HG03469 (cell line): ENCODE data around the gene RGL1.

Source experiments
- ATAC-seq: cut with Tn5 transposase; IDR thresholded peaks from one replicate; pipeline ENCODE4 v1.9.1; 2021; ENCODE audit warnings: mild to moderate bottlenecking, moderate library complexity, moderate number of reproducible peaks; ENCODE audit not compliant: unreplicated experiment

Gene RGL1

DNA sequence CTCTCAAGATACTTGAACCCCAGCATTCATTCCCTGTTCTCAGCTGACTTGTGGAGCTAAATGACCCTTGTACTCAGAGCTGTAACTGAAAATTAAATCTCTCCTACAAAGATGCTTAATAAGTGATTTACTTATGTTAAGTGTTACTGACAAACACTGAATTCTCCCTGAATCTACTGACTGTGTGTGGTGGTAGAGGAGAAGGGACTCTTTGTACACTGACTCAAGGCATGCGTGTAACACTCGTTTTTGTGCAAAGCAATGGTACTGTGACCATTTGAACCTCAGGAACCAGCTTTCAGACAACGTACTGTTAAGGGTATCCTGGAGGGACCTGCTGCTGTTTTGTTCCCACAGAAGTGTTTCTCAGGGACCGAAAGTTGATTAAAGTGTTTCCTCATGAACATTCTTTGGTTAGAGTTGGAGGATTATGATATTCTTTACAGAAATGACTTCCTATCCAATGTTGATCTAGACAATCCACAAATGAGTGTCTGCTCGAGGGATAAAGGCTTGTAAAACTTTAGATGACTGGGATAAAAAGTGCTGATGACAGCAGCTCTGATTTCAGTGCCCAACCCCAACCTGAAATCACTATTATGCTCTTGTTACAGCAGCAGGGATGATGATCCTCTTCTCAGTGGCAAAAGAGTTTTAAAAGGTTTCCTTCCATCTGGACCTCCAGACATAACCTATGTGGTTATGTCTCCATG, 12.8 kb downstream of the RGL1 start:
- ATAC-seq, result no peak

DNA sequence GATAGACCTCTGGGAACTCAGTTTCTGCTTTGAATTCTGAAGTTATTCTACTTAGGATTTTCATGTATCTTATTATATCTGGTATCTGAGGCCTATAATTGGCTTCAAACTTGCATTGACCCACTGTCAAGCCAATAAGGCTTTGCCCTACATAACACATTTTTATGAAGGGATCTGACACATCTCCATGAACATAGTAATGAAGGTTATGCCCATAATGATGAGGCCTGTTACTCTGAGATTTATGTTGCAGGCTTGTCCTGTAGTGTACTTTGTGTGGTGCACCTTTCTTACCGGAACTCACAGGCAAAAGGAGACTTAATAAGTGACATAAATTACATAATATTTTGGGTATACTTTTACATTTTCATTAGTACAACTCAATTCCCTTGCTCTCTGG, 14.1 kb downstream of the RGL1 start:
- ATAC-seq, result no peak

DNA sequence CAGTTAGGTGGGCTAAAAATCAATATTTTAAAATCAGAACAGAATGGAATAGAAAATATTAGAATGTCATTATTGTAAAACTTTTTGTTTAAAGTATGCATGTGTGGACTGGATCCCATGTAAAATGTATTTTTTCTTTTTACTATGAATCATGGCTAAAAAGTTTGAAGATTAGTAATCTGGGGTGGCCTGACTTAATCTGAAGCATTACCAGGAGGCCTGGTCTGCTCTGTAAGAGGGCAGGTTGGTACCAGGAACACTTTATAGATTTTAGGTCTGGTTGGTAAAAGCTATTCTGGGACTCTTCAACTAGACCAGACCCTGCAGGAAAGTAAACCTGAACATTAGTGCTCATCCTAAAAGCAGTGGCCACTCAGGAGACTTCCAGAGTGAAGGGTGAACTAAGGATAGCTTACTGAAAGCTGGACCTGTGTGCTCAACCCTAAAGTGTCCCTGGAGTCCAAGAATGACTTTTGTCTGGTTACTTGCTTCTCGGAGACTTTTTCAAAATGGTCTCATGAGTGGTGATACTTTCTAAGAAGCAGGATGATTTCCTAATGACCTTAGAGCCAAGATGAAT, 16.5 kb downstream of the RGL1 start:
- ATAC-seq, result no peak

DNA sequence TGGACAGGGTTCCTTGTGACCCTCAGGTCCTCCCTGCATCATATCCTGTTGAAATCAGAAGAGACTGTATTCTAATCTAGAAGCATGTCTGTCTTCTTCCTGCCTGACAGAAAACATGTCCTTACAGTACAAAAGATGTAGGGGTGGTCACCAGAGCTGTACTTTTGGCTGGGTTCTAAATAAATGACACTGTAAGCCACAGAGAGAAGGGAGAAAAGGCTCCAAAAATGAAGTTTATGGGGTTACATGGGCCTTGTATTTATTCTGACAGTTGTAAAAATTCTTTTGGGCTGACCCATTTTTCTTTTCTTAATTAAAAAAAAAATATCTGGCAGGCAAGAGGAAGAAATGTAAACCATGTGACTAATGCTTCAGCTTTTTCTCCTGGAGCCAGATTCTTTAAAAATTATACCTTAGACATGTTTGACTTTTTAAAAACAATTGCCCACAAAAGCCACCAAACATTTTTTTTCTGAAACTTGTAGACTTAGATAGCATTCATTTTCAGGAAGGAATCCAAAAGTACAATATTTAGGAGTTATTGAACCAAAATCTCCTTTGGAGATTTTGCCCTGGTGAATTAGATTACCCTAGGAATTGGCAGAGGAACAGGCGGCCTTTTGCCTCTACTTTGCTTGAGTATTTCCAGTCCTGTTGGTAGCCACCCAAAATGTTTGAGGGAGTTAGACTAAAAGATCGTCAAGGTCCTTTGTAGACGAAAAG, 17.1 kb downstream of the RGL1 start:
- ATAC-seq, result no peak

DNA sequence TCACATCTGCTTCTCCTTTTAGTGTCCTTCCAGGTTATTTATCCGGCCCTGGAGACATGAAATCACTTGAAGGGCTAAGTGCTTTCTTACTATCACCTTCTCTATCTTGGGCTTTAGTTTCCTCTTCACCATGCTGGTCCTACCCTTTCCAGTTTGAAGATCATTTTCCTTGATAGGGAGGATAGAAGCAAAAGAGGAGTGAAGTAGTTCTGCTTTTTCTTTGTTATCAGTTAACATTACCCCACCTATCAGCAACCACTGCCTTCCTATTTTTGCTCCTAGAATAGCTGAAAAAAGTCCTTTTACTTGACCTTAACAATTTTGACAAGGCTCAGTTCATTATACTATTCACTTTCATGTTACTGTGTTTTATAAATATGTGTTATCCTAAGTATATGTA, 19.4 kb downstream of the RGL1 start:
- ATAC-seq, result no peak

DNA sequence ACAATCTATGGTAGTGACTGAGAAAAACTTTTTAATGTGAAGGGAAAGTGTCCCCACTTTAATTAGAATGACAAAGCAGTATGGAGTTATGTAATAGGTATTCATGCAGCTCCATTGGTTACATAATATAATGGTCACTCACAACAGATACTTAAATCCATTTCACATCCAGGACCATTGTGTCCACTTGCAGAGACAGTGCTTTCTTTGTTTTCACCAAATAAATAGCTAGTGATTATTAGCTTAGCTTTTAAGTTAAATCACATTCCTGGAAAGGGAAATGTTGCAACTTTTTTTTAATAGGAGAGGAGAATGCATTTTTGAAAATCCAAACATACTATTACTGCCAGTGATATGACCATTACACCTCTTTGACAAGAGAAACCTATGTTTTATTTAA, 22.9 kb downstream of the RGL1 start:
- no peak for ATAC-seq

DNA sequence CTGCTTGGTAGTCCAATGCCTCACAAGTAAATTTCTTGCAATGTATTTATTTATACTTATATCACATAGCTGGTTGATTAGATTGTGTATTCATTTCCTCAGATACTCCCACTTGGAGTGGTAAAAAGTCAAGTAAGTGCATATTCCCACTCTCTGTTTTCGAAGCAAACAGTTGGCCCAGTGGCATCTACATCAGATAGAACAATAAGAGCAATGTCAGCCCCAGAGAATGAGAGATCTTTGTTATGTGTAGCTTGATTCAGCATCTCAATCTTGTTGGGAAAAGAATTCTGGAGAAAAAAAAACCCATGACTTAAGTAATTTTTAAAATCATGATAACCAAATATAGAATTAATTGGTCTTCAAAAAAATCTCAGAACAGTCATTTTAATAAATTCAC, 25.5 kb downstream of the RGL1 start:
- ATAC-seq, result no peak

DNA sequence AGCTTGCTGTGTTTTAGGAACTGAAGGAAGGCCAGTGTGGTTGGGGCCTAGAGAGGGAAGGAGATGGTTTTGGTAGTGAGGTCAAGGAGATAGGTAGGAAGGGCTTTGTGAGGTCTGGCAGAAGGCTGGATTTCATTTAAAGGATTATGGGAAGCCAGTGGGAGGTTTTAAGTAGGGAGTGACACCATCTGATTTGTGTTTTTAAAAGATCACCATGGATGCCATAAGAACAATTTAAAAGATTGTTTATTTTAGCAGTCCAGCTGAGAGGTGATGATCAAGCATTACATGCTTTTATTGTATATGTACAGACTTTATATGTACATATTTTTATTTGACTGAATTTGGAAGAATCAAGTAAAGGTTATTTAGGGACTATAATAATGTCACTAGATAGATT, 26.4 kb downstream of the RGL1 start:
- ATAC-seq, result no peak

DNA sequence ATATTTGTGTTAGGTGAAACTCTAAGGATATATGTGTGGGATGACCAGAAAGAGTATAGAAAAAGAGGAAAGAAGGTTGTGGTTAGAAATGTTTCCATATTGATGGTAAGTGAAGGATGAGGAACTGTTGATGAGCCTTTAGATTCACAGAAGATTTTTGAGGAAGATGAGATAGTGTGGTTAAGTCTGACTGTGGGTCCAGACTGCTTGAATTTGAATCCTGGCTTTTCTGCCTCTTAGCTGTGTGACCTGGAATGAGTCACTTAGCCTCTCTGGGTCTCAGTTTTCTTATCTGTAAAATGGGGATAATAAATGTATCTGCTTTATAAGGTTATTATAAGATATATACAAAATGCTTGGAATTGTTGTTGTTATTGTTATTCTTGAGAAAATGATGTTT, 27.5 kb downstream of the RGL1 start:
- ATAC-seq, result no peak

DNA sequence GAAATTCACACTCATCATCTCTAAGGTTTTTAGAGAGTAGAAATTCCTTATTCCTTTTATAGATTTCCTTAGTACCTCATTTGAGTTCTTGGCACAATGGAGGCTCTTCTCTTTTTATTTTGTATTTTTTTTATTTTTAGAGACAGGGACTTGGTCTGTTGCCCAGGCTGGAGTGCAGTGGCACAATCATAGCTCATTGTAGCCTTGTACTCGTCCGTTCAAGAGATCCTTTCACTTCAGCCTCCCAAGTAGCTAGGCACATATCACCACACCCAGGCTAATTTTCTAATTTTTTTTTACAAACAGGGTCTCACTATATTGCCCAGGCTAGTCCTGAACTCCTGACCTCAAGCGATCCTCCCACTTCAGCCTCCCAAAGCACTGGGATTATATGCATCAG, 29.6 kb downstream of the RGL1 start:
- ATAC-seq, result no peak

DNA sequence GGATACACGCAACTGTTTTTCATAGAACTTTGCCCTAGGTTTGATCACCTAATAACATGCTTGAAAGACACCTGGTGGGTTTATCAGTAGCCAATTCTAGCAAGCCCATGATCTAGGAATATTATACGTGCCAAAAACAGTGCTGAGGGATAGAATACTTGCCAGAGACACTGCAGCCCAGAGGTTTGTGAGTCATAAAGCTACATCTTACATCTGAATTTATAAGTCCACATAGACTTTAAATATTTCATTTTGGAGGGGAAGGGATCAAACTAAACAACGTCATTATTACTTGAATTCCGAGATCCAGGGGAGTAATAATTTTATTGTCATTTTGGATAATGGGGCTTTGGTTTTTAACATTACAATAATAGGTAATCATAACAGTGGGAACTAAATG, 31.7 kb downstream of the RGL1 start:
- no peak for ATAC-seq

DNA sequence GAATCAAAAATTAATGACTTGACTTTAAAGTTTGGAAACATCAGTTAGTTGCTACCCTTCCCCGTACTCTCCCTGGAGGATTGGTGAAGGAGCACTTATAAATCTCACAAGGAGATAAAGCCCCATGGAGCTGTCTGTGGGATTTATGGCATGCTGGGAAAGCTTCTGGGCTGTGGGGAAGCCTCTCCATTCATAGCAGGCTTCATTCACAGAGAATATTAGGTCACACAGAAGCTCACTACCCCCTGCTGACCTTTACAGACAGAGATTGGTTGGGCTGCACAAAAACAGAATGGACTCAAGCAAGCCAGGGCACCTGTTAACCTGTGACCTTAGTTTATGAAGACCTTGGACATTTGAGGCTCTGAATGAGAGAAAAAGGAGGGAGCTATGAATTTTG, 32.1 kb downstream of the RGL1 start:
- no peak for ATAC-seq

DNA sequence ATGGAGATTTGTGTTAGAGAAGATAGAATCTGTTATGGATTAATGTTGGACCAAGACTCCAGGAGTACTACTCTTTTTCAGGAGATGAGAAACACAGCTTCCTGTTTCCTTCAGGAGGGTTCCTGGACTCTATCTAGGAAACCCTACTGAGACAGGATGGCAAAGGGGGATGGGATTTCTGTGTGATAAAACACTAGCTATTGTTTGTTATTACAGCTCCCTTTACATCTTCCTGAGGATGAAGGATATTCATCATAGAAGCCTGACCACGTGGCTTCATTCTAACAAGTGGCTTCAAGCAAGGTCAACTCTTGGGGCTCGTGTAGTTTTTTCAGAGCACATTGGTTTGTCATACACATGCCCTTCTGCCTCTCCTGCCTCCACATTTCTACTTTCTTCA, 33.3 kb downstream of the RGL1 start:
- ATAC-seq, result no peak

DNA sequence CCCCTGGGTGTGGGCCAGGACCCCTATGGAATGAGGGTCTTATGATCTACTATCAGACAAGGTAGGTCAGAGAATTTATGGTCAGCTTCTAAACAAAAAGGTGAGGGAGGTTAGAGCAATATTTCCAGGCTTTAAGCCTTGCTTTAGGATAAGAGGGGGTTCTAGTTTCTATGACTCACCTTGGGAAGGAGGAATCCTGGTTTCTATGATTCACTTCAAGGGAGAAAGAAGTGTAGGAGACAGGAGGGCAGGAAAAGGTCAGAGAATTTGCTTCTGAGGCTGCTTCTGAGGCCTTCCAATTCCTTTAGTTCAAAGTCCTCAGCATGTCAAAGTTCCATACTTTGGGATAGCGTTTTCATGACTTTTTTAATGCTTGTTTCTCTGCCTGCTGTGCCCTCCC, 35.2 kb downstream of the RGL1 start:
- ATAC-seq, result no peak

DNA sequence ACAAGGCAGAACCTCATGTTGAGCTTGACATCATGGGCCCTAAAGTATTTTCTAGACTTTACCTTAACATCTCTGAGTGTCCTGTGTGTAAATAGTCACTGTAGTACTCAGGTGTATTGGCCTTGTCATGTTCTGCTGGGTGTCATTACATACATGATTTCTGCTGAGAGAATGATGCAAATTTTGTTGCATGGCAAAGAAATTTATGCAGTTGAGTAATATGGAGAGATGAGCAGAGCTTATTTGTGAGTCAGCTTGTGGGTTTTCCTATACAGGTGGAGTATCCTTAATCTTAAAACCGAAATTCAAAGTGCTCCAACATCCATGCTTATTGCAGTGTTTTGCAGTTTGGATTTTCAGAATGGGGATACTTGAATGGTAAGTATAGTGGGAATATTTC, 36.6 kb downstream of the RGL1 start:
- ATAC-seq, result no peak

DNA sequence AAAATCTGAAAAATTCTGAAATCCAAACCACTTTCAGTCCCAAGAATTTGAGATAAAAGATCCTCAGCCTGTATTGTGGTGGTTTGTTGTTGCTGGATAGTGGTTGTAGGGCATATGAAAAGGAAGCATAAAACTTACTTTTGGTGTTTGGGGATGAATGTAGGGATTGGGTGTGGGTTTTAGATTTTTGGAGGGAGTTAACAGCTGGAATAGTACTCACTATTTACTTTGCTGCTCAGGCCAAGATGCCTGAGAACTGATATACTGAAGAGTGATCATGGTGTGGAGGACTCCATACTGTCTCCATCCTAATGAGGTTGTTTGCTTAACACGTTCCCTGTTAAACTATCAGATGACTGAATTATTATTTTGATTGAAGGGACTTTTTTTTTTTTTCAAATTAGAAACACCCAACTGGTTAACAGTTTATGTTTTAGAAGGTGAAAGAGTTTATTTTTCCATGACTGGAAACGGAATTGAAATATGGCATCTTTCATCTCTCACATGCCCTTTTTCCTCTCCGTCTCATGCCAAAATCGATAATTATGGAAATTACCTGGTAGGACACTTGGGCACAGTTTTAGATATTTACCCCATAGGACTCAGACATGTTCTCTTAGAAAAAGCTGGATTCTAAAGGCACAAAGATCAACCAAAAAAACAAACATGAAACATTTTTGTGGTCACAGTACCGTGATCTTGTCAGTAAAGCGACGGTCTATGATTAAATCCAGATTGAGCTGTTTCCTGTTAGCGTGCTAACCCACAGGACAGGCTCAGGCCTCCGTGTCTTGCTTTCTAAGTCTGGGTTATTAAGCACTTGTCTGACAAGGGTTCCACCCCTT, 37.3 kb downstream of the RGL1 start:
- peak; percentile 77 for ATAC-seq

DNA sequence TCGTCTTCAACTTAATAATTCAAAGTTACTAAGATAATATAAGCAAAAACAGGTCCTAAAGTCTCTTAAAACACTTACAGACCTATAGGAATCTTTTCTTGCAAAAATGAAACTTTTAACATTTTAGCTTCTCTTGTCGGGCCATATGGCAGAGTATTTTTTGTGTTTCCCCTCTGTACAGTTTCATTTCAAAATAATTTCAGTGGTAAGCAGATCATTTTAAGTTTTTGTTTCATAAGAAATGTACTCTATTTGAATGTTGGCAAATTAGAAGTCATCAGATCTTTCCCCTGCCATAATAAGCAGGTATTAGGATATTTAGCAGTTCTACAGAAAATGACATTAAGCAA, 37.9 kb downstream of the RGL1 start:
- peak; percentile 20 for ATAC-seq

DNA sequence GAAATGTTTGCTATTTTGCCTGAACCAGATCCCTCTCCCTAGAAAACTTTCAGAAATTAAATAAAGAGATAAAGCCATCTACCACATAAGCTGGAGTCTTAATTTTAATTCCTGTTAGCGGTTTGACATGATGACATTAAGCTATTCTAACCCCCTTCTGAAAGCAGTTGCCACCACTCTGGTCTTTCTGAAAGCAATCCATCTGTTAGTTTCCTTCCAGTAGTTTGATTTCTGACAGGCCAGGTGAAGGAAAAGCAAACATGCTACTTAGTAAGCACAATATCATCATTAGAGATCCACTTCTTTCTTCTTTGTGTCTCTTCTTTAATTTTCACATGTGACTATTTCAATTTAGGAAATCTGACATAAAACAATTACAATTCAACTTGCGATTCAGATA, 39.9 kb downstream of the RGL1 start:
- ATAC-seq, result no peak

DNA sequence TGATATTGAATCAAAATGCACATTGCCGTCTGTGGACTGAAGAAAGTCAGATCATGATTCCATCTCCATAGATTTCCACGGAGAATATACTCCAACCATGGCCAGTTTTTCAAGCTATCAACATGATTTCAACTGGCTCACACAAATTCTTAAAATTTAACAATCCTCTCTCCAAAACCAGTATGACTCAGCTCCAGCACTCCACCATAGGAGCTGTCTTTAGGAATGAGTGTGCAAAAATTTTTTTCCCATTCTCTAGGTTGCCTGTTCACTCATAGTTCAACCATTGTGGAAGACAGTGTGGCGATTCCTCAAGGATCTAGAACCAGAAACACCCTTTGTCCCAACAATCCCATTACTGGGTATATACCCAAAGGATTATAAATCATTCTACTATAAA, 40.8 kb downstream of the RGL1 start:
- no peak for ATAC-seq

DNA sequence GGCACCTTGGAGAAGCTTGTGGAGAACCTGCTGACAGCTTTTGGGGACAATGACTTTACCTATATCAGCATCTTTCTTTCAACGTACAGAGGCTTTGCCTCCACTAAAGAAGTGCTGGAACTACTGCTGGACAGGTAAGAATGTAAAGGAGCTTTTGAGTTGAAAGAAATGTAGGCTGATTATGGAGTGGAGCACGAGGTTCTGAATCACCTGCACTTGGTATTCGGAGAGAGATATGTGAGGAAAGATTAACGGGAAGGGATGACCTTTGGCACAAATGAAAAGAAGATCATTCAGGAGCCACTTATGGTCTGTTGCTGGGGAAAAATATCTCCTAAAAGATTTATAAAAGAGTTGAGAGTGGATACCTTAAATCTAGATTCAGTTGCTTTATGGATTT, 42.7 kb downstream of the RGL1 start:
- no peak for ATAC-seq

DNA sequence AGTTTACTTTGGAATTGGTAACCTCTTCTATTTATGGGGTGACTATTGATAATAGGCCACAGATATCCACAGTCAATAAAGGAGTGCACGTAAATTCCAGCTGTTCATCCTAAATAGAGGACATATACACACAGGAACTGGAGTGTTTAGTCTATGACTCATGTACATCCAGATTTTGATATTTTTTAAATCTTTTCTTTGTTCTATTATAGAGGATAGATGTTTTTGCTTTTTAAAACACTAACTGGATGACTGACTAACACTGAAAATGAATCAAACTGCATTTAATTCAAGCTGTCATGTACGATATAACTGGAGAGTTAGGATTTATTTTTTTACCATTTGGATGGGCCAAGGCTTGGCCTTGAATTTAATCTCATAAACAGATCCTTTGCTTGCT, 45.9 kb downstream of the RGL1 start:
- ATAC-seq, result no peak

DNA sequence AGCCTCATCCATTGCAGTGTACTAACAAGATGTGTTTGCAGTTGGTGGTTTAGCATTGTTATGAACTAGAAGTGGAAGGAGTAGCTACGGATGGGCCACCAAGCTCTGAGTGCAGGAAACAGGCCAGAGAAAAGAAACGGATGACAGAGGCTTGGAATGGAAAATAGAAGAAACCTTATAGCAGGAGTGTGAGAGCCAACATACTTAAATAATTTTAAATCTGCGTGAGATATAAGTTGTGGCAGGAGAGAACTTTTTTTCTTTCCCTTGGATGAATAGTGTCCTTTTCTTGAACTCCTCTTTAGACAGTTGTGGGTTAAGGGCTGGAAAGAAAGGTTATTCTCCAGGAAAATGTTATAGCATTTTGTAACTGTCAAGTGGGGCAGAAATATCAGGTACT, 54.2 kb downstream of the RGL1 start:
- no peak for ATAC-seq
